ENCODE measurements around the gene GPI. TPM values are rescaled to one million over a fixed set of nuclear protein-coding genes. Genes with fewer than 3 reads are reported as not detected.
A peak's percentile ranks its signal among the peaks of the same experiment; 100 is the strongest.

GPI gene
- total and polyA plus RNA-seq, 2 of the 13 experiments (the other 11 are each of a cell fraction or from before 2014, with no cell fraction given) = 147 to 167 TPM

DNA sequence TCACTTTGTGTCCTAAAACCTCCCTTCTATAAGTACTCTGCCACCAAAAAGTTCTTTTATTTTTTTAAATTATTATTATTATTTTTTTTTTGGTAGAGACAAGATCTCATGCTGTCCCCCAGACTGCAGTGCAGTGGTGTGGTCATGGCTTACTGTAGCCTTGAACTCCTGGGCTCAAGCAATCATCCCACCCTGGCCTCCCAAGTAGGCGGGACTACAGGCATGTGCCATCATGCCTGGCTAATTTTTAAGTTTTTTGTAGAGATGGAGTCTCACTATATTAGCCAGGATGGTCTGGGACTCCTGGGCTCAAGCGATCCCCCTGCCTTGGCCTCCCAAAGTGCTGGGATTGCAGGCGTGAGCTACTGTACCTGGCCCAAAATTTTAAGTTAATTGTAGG, 29.1 kb upstream of the GPI start:
- ATAC-seq (peak; percentile 84), DNase-seq (ENCODE audit: low spot score) (peak; percentile 57), FAIRE-seq (peak; percentile 77)
- intact Hi-C loops (cut with micrococcal nuclease; ENCODE audit: unreplicated experiment) (loop anchor here (1.0 kb wide), 1 partner anchor 95 kb away; no protein-coding TSS in a partner anchor), in situ Hi-C loops (cut with HindIII; ENCODE audit: extremely low pct_ligation_motif_present, low pct_unique_long_range_greater_than_20kb) (no loop called here)
- Histone ChIP-seq H3K4me1 (ENCODE audit: insufficient read depth, low read length) (peaks cover 18% of the 10 kb centered on the region), H3K27me3 (ENCODE audit: control insufficient read depth in 1 of 2, insufficient read depth in 2 of 2, low read length in 2 of 2) (no peaks in the 10 kb centered on the region), H3K79me2 (ENCODE audit: insufficient read depth, low read length) (no peaks in the 10 kb centered on the region), H2AFZ (ENCODE audit: low read length) (no peak overlapping the region), H3K27ac (ENCODE audit: extremely low read length, insufficient read depth, low read length) (peak overlapping the region; percentile 53), H3K9ac (ENCODE audit: insufficient read depth, low read depth, low read length) (no peak overlapping the region), H4K20me1 (ENCODE audit: insufficient read depth, low read length) (no peaks in the 10 kb centered on the region), H3K4me3 (replicated peaks in 1 of 3; ENCODE audit: insufficient read depth in 1 of 3, low read depth in 2 of 3, low read length in 3 of 3) (no peak overlapping the region), H3K9me3 (ENCODE audit: low read length) (no peaks in the 10 kb centered on the region), H3K36me3 (replicated peaks in 1 of 2; ENCODE audit: control insufficient read depth in 1 of 2, insufficient read depth in 2 of 2, low read length in 2 of 2) (peaks cover 19 to 67% of the 10 kb centered on the region in 2 experiments), H3K4me2 (ENCODE audit: low read depth, low read length) (no peak overlapping the region; the same call in 1 of the 2 replicates)
- BruUV-seq (replicated peaks) = no TSS peak
- CTCF ChIA-PET (ENCODE audit: low intra/inter-chr PET ratio, low total read pairs) = interaction anchor here (1.8 kb wide), 1 partner anchor 94 kb away, joined by 15 read pairs; no protein-coding TSS in a partner anchor
- POLR2A ChIA-PET = no interaction called here
- 76% methylated on average over 3 of the region's 3 CpGs for WGBS (ENCODE audit: low lambda C conversion rate)
- TF ChIP-seq, protein P1, sequence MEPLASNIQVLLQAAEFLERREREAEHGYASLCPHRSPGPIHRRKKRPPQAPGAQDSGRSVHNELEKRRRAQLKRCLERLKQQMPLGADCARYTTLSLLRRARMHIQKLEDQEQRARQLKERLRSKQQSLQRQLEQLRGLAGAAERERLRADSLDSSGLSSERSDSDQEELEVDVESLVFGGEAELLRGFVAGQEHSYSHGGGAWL (CRISPR knock-in tag; IDR thresholded peaks at IDR 0.05) = no peak
- TF ChIP-seq EP300 (IDR thresholded peaks at IDR 0.05; ENCODE audit: low read depth in 2 of 2, low read length in 2 of 2) (peak in 1 of 2 experiments; percentile 26; a peak in 1 of 4 replicates), EP300 (CRISPR knock-in tag; IDR thresholded peaks at IDR 0.05; ENCODE audit: borderline replicate concordance) (no peak), RARA (CRISPR knock-in tag; IDR thresholded peaks at IDR 0.05) (peak; percentile 66), HOXA3 (CRISPR knock-in tag; IDR thresholded peaks at IDR 0.05) (peak; percentile 33; the same call in 1 of the 2 replicates), NR2C2 (CRISPR knock-in tag; IDR thresholded peaks at IDR 0.05; ENCODE audit: borderline replicate concordance) (0 out of 2 replicates have a peak, but pooled peaks have one; percentile 35), SP5 (CRISPR knock-in tag; IDR thresholded peaks at IDR 0.05; ENCODE audit: borderline replicate concordance, low read depth) (peak; percentile 79), HNF4A (CRISPR knock-in tag; IDR thresholded peaks at IDR 0.05) (peak; percentile 66), RXRA (CRISPR knock-in tag; IDR thresholded peaks at IDR 0.05) (peak; percentile 44; the same call in 1 of the 2 replicates), SAP130 (CRISPR knock-in tag; IDR thresholded peaks at IDR 0.05; ENCODE audit: low read depth) (peak; percentile 24; the same call in 1 of the 2 replicates), SP1 (IDR thresholded peaks at IDR 0.05) (no peak), SP1 (CRISPR knock-in tag; IDR thresholded peaks at IDR 0.05) (0 out of 2 replicates have a peak, but pooled peaks have one; percentile 36), SMARCE1 (IDR thresholded peaks at IDR 0.05; ENCODE audit: borderline replicate concordance) (no peak)
- TF ChIP-seq, protein P2, sequence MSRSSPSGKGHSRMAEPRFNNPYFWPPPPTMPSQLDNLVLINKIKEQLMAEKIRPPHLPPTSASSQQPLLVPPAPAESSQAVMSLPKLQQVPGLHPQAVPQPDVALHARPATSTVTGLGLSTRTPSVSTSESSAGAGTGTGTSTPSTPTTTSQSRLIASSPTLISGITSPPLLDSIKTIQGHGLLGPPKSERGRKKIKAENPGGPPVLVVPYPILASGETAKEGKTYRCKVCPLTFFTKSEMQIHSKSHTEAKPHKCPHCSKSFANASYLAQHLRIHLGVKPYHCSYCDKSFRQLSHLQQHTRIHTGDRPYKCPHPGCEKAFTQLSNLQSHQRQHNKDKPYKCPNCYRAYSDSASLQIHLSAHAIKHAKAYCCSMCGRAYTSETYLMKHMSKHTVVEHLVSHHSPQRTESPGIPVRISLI (CRISPR knock-in tag; IDR thresholded peaks at IDR 0.05; ENCODE audit: borderline replicate concordance) = peak; percentile 19; the same call in 1 of the 2 replicates
- TF ChIP-seq, protein P3, sequence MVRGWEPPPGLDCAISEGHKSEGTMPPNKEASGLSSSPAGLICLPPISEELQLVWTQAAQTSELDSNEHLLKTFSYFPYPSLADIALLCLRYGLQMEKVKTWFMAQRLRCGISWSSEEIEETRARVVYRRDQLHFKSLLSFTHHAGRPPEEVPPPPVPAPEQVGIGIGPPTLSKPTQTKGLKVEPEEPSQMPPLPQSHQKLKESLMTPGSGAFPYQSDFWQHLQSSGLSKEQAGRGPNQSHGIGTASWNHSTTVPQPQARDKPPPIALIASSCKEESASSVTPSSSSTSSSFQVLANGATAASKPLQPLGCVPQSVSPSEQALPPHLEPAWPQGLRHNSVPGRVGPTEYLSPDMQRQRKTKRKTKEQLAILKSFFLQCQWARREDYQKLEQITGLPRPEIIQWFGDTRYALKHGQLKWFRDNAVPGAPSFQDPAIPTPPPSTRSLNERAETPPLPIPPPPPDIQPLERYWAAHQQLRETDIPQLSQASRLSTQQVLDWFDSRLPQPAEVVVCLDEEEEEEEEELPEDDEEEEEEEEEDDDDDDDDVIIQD (CRISPR knock-in tag; IDR thresholded peaks at IDR 0.05; ENCODE audit: low read depth) = peak; percentile 35; the same call in 1 of the 2 replicates
- TF ChIP-seq, protein P4, sequence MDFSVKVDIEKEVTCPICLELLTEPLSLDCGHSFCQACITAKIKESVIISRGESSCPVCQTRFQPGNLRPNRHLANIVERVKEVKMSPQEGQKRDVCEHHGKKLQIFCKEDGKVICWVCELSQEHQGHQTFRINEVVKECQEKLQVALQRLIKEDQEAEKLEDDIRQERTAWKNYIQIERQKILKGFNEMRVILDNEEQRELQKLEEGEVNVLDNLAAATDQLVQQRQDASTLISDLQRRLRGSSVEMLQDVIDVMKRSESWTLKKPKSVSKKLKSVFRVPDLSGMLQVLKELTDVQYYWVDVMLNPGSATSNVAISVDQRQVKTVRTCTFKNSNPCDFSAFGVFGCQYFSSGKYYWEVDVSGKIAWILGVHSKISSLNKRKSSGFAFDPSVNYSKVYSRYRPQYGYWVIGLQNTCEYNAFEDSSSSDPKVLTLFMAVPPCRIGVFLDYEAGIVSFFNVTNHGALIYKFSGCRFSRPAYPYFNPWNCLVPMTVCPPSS (IDR thresholded peaks at IDR 0.05) = no peak
- TF ChIP-seq, protein P5, sequence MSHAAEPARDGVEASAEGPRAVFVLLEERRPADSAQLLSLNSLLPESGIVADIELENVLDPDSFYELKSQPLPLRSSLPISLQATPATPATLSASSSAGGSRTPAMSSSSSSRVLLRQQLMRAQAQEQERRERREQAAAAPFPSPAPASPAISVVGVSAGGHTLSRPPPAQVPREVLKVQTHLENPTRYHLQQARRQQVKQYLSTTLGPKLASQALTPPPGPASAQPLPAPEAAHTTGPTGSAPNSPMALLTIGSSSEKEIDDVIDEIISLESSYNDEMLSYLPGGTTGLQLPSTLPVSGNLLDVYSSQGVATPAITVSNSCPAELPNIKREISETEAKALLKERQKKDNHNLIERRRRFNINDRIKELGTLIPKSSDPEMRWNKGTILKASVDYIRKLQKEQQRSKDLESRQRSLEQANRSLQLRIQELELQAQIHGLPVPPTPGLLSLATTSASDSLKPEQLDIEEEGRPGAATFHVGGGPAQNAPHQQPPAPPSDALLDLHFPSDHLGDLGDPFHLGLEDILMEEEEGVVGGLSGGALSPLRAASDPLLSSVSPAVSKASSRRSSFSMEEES (CRISPR knock-in tag; IDR thresholded peaks at IDR 0.05) = no peak
